GM21367 (cell line): ENCODE results near the gene FNIP2.
A peak's percentile ranks its signal among the peaks of the same experiment; 100 is the strongest.
"Not testable (repeated sequence)": the region's sequence is repeated elsewhere in the genome, so short reads cannot be mapped to it uniquely, and the experiment has no call there.

Experiments used
- ATAC-seq: cut with Tn5 transposase; IDR thresholded peaks from one replicate; pipeline ENCODE4 v1.9.1; 2021; ENCODE audit not compliant: unreplicated experiment

FNIP2 gene

GRCh38 chr4:158768555-158769174 lies at the start of gene FNIP2:
FNIP2 (plus strand) TSS chr4:158769026; CDS start chr4:158769213, 187 bp downstream.
- ATAC-seq = peak; percentile 84

- ATAC-seq = no peak
Measured at GRCh38 chr4:158721680-158722079, 47.1 kb upstream of the FNIP2 start.

- ATAC-seq = peak; percentile 14
Measured at GRCh38 chr4:158722291-158722916, 46.4 kb upstream of the FNIP2 start.

- ATAC-seq = peak; percentile 97
Measured at GRCh38 chr4:158722917-158723793, 45.7 kb upstream of the FNIP2 start, which contains the start of gene PPID. PPID (minus strand) TSS chr4:158723396; CDS start chr4:158723288, 108 bp downstream.

- ATAC-seq = no peak
Measured at GRCh38 chr4:158724637-158725036, 44.2 kb upstream of the FNIP2 start.

- no peak for ATAC-seq
Measured at GRCh38 chr4:158726633-158727032, 42.2 kb upstream of the FNIP2 start.

GRCh38 chr4:158728236-158728635 lies 40.6 kb upstream of the FNIP2 start:
- no peak for ATAC-seq

- ATAC-seq = peak; percentile 88
Measured at GRCh38 chr4:158729716-158730559, 38.9 kb upstream of the FNIP2 start.

- ATAC-seq = no peak
Measured at GRCh38 chr4:158738866-158739265, 30.0 kb upstream of the FNIP2 start.

GRCh38 chr4:158739600-158739999 lies 29.2 kb upstream of the FNIP2 start:
- ATAC-seq = no peak

GRCh38 chr4:158741326-158742021 lies 27.4 kb upstream of the FNIP2 start:
- no peak for ATAC-seq

GRCh38 chr4:158746537-158746936 lies 22.3 kb upstream of the FNIP2 start:
- ATAC-seq = not testable (repeated sequence)

- ATAC-seq = no peak
Measured at GRCh38 chr4:158750379-158750778, 18.4 kb upstream of the FNIP2 start.

GRCh38 chr4:158754385-158755180 lies 14.2 kb upstream of the FNIP2 start:
- ATAC-seq = no peak

GRCh38 chr4:158755819-158756218 lies 13.0 kb upstream of the FNIP2 start:
- ATAC-seq = not testable (repeated sequence)

GRCh38 chr4:158756588-158756987 lies 12.2 kb upstream of the FNIP2 start:
- no peak for ATAC-seq

GRCh38 chr4:158758142-158758541 lies 10.7 kb upstream of the FNIP2 start:
- no peak for ATAC-seq

GRCh38 chr4:158758703-158759102 lies 10.1 kb upstream of the FNIP2 start:
- no peak for ATAC-seq

GRCh38 chr4:158759539-158759938 lies 9.3 kb upstream of the FNIP2 start:
- ATAC-seq = not testable (repeated sequence)
